ENCODE data around the gene ZNF578.
"Not testable (repeated sequence)": the region's sequence is repeated elsewhere in the genome, so short reads cannot be mapped to it uniquely, and the experiment has no call there.

Gene ZNF578

GRCh38 chr19:52532480-52532879, 79.1 kb downstream of the ZNF578 start:
- peaks cover 53% of the 10 kb centered on the region for H3K4me1 Mint-ChIP-seq
- no peak overlapping the region for H3K4me3 Mint-ChIP-seq
- DNase-seq (no peak), ATAC-seq (no peak)
- peaks cover 0 to 6% of the 10 kb centered on the region in 2 donors for H3K9me3 Mint-ChIP-seq
- H3K27me3 Mint-ChIP-seq: no peaks in the 10 kb centered on the region
- H3K27ac Mint-ChIP-seq: no peak overlapping the region

GRCh38 chr19:52533901-52534300, 80.5 kb downstream of the ZNF578 start:
- DNase-seq: no peak
- peaks cover 0 to 5% of the 10 kb centered on the region in 2 donors for H3K9me3 Mint-ChIP-seq
- no peak overlapping the region for H3K27ac Mint-ChIP-seq
- H3K4me1 Mint-ChIP-seq: peaks cover 44% of the 10 kb centered on the region
- H3K27me3 Mint-ChIP-seq: no peaks in the 10 kb centered on the region
- H3K4me3 Mint-ChIP-seq: no peak overlapping the region
- no peak for ATAC-seq

DNA sequence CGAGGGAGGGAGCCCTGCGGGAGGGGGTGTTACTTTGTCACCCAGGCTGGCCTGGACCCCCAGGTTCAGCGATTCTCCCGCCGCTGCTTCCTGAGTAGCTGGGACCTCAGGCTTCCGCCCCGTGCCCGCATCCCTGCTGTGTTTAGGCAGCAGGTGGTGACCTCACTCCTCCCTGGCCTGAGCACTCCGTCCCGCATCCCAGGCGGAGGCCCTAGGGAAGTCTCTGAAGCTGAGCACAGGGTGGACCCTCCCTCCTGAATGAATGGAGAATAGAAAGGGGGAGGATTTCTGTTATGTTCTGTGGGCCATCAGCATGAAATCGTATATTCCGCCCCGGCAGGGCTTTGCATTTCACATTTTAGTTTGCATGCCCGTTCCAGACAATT, 82.0 kb downstream of the ZNF578 start:
- not testable (repeated sequence) for DNase-seq, H3K9me3 Mint-ChIP-seq, H3K27me3 Mint-ChIP-seq, H3K27ac Mint-ChIP-seq
- peak overlapping the region; percentile 90 to 95 for H3K4me3 Mint-ChIP-seq
- peak; percentile 2 for ATAC-seq
- peaks cover 36% of the 10 kb centered on the region for H3K4me1 Mint-ChIP-seq

- peak overlapping the region; percentile 74 to 92 for H3K27ac Mint-ChIP-seq
- peaks cover 0 to 5% of the 10 kb centered on the region in 2 donors for H3K9me3 Mint-ChIP-seq
- ATAC-seq (peak; percentile 97), DNase-seq (peak; percentile 82 to 87)
- H3K4me3 Mint-ChIP-seq: peak overlapping the region; percentile 90 to 95
- no peaks in the 10 kb centered on the region for H3K27me3 Mint-ChIP-seq
- peaks cover 31% of the 10 kb centered on the region for H3K4me1 Mint-ChIP-seq
Measured at GRCh38 chr19:52535771-52536447, 82.6 kb downstream of the ZNF578 start.

GRCh38 chr19:52536448-52536800, 83.1 kb downstream of the ZNF578 start:
- peak; percentile 45 to 62 for DNase-seq
- ATAC-seq: peak; percentile 69
- Mint-ChIP-seq H3K27ac (peak overlapping the region; percentile 74 to 92), H3K4me1 (peaks cover 33% of the 10 kb centered on the region), H3K9me3 (peaks cover 0 to 5% of the 10 kb centered on the region in 2 donors), H3K27me3 (no peaks in the 10 kb centered on the region), H3K4me3 (peak overlapping the region; percentile 90 to 95)

- H3K4me1 Mint-ChIP-seq: peaks cover 51% of the 10 kb centered on the region
- H3K27me3 Mint-ChIP-seq, ATAC-seq, H3K27ac Mint-ChIP-seq, DNase-seq, H3K4me3 Mint-ChIP-seq: not testable (repeated sequence)
- peaks cover 5 to 15% of the 10 kb centered on the region in 2 donors for H3K9me3 Mint-ChIP-seq
Measured at GRCh38 chr19:52538815-52539214, 85.5 kb downstream of the ZNF578 start.

DNA sequence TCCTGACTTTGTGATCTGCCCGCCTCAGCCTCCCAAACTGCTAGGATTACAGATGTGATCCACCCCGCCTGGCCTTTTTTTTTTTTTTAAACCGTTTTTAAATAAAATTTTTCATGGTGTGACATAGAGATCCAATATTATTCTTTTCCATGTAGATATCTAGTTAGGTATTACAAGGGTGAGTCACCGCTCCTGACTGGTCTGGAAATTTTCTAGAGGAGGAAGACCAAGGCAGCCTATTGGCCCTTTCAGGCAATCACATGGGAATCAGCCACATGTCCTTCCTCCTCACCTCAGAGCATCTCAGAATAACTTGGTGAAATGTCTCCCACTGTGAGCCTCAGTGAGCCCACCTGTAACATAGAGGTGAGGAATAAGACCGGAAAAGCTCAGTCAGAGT, 87.8 kb downstream of the ZNF578 start:
- H3K4me3 Mint-ChIP-seq, H3K27me3 Mint-ChIP-seq, H3K27ac Mint-ChIP-seq, DNase-seq, ATAC-seq: not testable (repeated sequence)
- H3K4me1 Mint-ChIP-seq: peaks cover 40% of the 10 kb centered on the region
- H3K9me3 Mint-ChIP-seq: peaks cover 5 to 21% of the 10 kb centered on the region in 2 donors

- DNase-seq (no peak), ATAC-seq (no peak)
- Mint-ChIP-seq H3K9me3 (peaks cover 5 to 21% of the 10 kb centered on the region in 2 donors), H3K27ac (peak overlapping the region in 1 of 2 donors; percentile 66), H3K4me1 (peaks cover 36% of the 10 kb centered on the region), H3K4me3 (no peak overlapping the region), H3K27me3 (no peaks in the 10 kb centered on the region)
Measured at GRCh38 chr19:52541608-52542007, 88.3 kb downstream of the ZNF578 start.

DNA sequence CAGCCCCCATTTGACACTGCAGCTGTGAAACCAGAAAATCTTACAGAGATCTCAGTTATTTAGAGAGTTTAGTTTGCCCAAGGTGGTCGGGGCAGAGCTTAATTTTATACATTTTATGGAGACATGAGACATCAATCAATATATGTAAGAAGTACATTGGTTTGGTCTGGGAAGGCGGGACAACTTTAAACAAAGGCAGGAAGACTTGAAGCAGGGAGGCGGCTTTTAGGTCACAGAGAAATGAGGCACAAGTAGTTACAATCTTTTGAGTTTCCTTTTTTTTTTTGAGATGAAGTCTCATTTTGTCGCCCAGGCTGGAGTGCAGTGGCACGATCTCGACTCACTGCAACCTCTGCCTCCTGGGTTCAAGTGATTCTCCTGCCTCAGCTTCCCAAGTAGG, 89.2 kb downstream of the ZNF578 start:
- not testable (repeated sequence) for H3K27me3 Mint-ChIP-seq, H3K27ac Mint-ChIP-seq, ATAC-seq, DNase-seq
- H3K4me3 Mint-ChIP-seq: peak overlapping the region; percentile 13 to 32
- H3K9me3 Mint-ChIP-seq: peaks cover 5 to 21% of the 10 kb centered on the region in 2 donors
- H3K4me1 Mint-ChIP-seq: peaks cover 26% of the 10 kb centered on the region

- peaks cover 26% of the 10 kb centered on the region for H3K4me1 Mint-ChIP-seq
- H3K27ac Mint-ChIP-seq: peak overlapping the region; percentile 35 to 73
- DNase-seq (peak; percentile 47 to 67), ATAC-seq (peak; percentile 100)
- H3K27me3 Mint-ChIP-seq: no peaks in the 10 kb centered on the region
- H3K4me3 Mint-ChIP-seq: peak overlapping the region; percentile 13 to 32
- peaks cover 5 to 21% of the 10 kb centered on the region in 2 donors for H3K9me3 Mint-ChIP-seq
Measured at GRCh38 chr19:52542984-52543664, 89.8 kb downstream of the ZNF578 start.

DNA sequence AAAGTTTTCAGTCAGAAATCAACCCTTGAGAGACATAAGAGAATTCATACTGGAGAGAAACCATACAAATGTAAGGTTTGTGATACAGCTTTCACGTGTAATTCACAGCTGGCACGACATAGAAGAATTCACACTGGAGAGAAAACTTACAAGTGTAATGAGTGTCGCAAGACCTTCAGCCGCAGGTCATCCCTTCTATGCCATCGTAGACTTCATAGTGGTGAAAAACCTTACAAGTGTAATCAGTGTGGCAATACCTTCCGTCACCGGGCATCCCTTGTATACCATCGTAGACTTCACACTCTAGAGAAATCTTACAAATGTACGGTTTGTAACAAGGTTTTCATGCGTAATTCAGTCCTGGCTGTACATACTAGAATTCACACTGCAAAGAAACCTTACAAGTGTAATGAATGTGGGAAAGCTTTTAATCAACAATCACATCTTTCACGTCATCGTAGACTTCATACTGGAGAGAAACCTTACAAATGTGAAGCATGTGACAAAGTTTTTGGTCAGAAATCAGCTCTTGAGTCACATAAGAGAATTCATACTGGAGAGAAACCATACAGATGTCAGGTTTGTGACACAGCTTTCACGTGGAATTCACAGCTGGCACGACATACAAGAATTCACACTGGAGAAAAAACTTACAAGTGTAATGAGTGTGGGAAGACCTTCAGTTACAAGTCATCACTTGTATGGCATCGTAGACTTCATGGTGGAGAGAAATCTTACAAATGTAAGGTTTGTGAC, 101.0 kb downstream of the ZNF578 start:
- ATAC-seq (no peak), DNase-seq (no peak)
- Mint-ChIP-seq H3K9me3 (peaks cover 35 to 47% of the 10 kb centered on the region in 2 donors), H3K27me3 (no peaks in the 10 kb centered on the region), H3K4me1 (no peaks in the 10 kb centered on the region), H3K4me3 (no peak overlapping the region), H3K27ac (peak overlapping the region in 1 of 2 donors; percentile 27)

DNA sequence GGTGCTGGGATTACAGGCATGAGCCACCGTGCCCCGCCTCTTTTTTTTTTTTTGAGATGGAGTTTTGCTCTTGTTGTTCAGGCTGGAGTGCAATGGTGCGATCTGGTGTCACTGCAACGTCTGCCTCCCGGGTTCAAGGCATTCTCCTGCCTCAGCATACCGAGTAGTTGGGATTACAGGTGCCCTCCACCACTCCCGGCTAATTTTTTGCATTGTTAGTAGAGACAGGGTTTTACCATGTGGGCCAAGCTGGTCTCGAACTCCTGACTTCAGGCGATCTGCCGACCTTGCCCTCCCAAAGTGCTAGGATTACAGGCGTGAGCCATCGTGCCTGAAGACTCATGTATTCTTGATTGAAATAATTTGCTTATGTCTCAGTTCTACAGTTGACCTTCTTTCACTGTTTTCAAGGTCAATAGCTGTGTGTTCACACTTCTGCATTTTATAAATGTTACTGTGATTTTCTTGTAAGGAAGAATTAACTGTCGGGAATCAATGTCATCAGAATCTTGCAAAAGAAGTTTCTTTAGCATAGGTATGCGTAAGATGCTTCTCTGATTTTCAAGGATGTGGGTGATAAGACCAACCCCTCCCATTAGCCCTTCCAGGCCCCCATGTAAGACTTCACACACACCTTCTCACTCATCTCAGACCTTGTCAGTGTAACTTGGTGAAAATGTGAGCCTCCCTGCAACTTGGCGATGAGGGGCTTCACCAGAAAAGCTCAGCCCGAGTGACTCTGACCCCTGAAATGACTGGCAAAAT, 104.1 kb downstream of the ZNF578 start:
- Mint-ChIP-seq H3K4me3 (no peak overlapping the region), H3K9me3 (peaks cover 39 to 61% of the 10 kb centered on the region in 2 donors), H3K27me3 (no peaks in the 10 kb centered on the region), H3K27ac (peak overlapping the region in 1 of 2 donors; percentile 59), H3K4me1 (no peaks in the 10 kb centered on the region)
- ATAC-seq (no peak), DNase-seq (no peak)

DNA sequence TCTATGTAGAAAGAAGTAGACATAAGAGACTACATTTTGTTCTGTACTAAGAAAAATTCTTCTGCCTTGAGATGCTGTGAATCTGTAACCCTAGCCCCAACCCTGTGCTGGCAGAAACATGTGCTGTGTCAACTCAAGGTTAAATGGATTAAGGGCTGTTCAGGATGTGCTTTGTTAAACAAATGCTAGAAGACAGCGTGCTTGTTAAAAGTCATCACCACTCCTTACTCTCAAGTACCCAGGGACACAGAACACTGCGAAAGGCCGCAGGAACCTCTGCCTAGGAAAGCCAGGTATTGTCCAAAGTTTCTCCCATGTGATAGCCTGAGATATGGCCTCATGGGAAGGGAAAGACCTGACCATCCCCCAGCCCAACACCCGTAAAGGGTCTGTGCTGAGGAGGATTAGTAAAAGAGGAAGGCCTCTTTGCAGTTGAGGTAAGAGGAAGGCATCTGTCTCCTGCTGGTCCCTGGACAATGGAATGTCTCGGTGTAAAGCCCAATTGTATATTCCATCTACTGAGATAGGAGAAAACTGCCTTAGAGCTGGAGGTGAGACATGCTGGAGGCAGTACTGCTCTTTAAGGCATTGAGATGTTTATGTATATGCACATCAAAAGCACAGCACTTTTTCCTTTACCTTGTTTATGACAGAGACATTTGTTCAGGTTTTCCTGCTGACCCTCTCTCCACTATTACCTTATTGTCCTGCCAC, 105.5 kb downstream of the ZNF578 start:
- not testable (repeated sequence) for H3K27me3 Mint-ChIP-seq, ATAC-seq, H3K4me3 Mint-ChIP-seq, H3K27ac Mint-ChIP-seq, DNase-seq, H3K4me1 Mint-ChIP-seq
- H3K9me3 Mint-ChIP-seq: peaks cover 33 to 65% of the 10 kb centered on the region in 2 donors

DNA sequence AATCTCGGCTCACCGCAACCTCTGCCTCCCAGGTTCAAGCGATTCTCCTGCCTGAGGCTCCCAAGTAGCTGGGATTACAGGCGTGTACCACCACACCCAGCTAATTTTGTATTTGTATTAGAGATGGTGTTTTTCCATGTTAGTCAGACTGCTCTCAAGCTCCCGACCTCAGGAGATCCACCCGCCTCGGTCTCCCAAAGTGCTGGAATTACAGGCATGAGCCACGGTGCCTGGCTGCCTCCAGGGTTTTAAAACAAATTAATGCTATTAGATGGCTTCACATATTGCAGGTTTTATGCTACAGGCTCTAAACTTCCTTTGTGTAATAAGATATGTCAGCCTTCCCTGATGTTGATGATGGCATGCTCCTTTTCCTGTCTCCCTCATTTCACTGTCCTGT, 108.3 kb downstream of the ZNF578 start:
- H3K4me1 Mint-ChIP-seq, ATAC-seq, DNase-seq, H3K27me3 Mint-ChIP-seq, H3K27ac Mint-ChIP-seq, H3K4me3 Mint-ChIP-seq: not testable (repeated sequence)
- H3K9me3 Mint-ChIP-seq: peaks cover 22 to 57% of the 10 kb centered on the region in 2 donors

Measured in stimulated activated naive CD8-positive, alpha-beta T cell treated with anti-CD3 and anti-CD28 coated beads, Interleukin-15, amount 100 ng/mL, for 72 hours (primary cell).